ENCODE data around the gene COQ6.
"Not testable (repeated sequence)": the region's sequence is repeated elsewhere in the genome, so short reads cannot be mapped to it uniquely, and the experiment has no call there.

The COQ6 gene

DNA sequence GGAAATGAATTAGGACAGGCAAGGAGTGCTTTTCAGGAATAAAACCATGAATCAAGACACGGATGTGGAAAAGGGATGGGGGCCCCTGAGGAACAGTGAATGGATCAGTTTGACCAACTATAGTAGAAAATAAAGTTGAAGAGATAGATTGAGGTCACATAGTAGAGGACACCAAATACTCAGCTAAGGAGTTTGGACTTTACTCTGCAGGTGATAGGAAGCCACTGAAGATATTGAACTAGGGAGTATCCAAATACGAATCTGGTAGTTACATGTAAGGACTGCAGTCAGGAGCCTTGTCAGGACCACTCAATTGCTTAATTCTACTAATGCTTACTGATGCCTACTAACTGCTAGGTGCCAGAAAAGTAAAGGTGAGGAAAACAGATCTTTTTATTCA is 48.6 kb downstream of the COQ6 start:
- Mint-ChIP-seq H3K36me3 (ENCODE audit: low read depth) (peaks cover 17% of the 10 kb centered on the region), H3K27ac (peak overlapping the region; percentile 95 to 99 (median 97)), H3K27me3 (ENCODE audit: low read depth) (no peaks in the 10 kb centered on the region), H3K9me3 (no peaks in the 10 kb centered on the region), H3K4me3 (no peak overlapping the region), H3K4me1 (peaks cover 19% of the 10 kb centered on the region)
- TF ChIP-seq, protein P1, sequence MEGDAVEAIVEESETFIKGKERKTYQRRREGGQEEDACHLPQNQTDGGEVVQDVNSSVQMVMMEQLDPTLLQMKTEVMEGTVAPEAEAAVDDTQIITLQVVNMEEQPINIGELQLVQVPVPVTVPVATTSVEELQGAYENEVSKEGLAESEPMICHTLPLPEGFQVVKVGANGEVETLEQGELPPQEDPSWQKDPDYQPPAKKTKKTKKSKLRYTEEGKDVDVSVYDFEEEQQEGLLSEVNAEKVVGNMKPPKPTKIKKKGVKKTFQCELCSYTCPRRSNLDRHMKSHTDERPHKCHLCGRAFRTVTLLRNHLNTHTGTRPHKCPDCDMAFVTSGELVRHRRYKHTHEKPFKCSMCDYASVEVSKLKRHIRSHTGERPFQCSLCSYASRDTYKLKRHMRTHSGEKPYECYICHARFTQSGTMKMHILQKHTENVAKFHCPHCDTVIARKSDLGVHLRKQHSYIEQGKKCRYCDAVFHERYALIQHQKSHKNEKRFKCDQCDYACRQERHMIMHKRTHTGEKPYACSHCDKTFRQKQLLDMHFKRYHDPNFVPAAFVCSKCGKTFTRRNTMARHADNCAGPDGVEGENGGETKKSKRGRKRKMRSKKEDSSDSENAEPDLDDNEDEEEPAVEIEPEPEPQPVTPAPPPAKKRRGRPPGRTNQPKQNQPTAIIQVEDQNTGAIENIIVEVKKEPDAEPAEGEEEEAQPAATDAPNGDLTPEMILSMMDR (IDR thresholded peaks at IDR 0.05; ENCODE audit: unreplicated experiment in 3 of 3) = no peak

DNA sequence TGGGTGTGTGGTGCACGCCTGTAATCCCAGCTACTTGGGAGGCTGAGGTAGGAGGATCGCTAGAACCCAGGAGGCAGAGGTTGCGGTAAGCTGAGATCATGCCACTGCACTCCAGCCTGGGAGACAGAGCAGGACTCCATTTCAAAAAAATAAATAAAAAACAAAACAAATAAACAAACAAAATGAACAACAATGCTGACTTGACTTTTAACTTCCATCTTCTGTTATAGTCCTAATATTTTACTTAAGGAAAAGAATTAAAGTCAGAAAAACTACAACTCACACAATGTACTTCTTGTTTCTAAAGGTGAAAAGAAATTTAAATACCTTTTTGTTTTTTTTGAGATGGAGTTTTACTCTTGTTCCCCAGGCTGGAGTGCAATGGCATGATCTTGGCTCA is 55.6 kb downstream of the COQ6 start:
- H3K9me3 Mint-ChIP-seq; H3K27ac Mint-ChIP-seq; H3K27me3 Mint-ChIP-seq (ENCODE audit: low read depth); H3K4me1 Mint-ChIP-seq; H3K4me3 Mint-ChIP-seq: not testable (repeated sequence)
- H3K36me3 Mint-ChIP-seq (ENCODE audit: low read depth) = peaks cover 31% of the 10 kb centered on the region

DNA sequence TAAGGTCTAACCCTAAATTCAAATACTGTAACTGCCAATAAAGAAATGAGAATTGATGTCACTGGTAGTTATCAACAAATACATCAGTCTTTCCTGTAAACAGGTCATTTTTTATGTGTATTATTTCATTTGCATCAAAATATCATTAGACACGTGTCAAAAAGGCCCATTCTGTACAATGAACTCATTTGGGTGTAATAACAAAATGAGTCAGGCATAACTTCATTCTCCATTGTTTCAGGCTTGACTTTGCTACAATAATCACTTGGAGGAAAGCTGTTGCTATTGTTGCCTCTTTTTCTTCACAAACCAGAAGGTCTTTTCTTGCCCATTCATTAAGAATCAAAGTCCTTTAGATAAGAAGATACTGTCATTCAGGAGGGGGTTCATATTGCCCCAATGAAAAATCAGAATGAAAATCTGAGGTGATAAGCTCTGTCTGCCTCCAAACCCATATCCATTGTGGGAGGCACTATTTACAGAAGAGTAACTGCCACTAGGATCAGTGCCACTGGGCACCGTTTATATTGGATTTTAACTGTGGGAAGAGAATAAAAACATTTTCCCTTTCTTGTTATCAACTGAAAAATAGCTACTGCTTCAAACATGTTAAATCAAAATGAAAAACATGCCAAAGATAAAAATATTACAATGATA is 58.9 kb downstream of the COQ6 start:
- Mint-ChIP-seq H3K4me1 (no peaks in the 10 kb centered on the region), H3K27me3 (ENCODE audit: low read depth) (no peaks in the 10 kb centered on the region), H3K27ac (no peak overlapping the region), H3K9me3 (no peaks in the 10 kb centered on the region), H3K4me3 (no peak overlapping the region), H3K36me3 (ENCODE audit: low read depth) (peaks cover 27% of the 10 kb centered on the region)
- TF ChIP-seq, protein P1 (IDR thresholded peaks at IDR 0.05; ENCODE audit: unreplicated experiment in 3 of 3) = no peak

Data from nephron (organoid).